GM23338 (cell line): ENCODE data around the gene MEOX1. TPM values are rescaled to one million over a fixed set of nuclear protein-coding genes. Genes with fewer than 3 reads are reported as not detected.

Experiments
- polyA plus RNA-seq: library from polyadenylated mRNA; unstranded; fragments of >200 nt; fragmentation: Nextera tagmentation; extraction: Ambion mirVana; gene quantifications from 2 replicates; pipeline ENCODE4 v1.2.1, GENCODE V29; 2016
- small RNA-seq: library from RNA; depleted of rRNA; stranded (forward); fragments of <200 nt; gene quantifications from one replicate; pipeline ENCODE3, GENCODE V24; 2014; ENCODE audit warnings: low replicate concordance
- total RNA-seq: library from RNA; depleted of rRNA; stranded (reverse); fragments of >200 nt; shearing (Covaris generic); gene quantifications from 2 replicates; pipeline ENCODE4 v1.2.3, GENCODE V29; 2014; rRNA removed

The MEOX1 gene
- total and polyA plus RNA-seq, 2 experiments from 2014 or later: not detected

Small RNA genes within 50 kb of the gene (small RNA-seq; reads per million reads assigned to genes)
- not detected for gene RF00017

Other genes with a start within 250 kb of the MEOX1 start
- gene DHX8, start 177.9 kb downstream of the MEOX1 start, total RNA-seq: 27.3 and 35.3 TPM in 2 replicates
- 81.1 and 89.2 TPM in 2 replicates for gene DHX8, start 177.9 kb downstream of the MEOX1 start, polyA plus RNA-seq
- gene ETV4, start 115.6 kb downstream of the MEOX1 start, total RNA-seq: 126 and 149 TPM in 2 replicates
- gene ETV4, start 115.6 kb downstream of the MEOX1 start, polyA plus RNA-seq: 93.1 and 97.2 TPM in 2 replicates
- gene SOST, start 96.9 kb upstream of the MEOX1 start, total RNA-seq: 0.31 TPM in 1 of 2 replicates, not detected in the other
- gene SOST, start 96.9 kb upstream of the MEOX1 start, polyA plus RNA-seq: not detected in 2 replicates
- 17.5 and 22.1 TPM in 2 replicates for gene DUSP3, start 117.1 kb upstream of the MEOX1 start, total RNA-seq
- gene DUSP3, start 117.1 kb upstream of the MEOX1 start, polyA plus RNA-seq: 14.7 and 15.4 TPM in 2 replicates
- gene CFAP97D1, start 118.5 kb upstream of the MEOX1 start, total RNA-seq: 0.07 and 0.12 TPM in 2 replicates
- 0.10 TPM in 1 of 2 replicates, not detected in the other for gene CFAP97D1, start 118.5 kb upstream of the MEOX1 start, polyA plus RNA-seq
- 4.2 and 6.6 TPM in 2 replicates for gene MPP3, start 171.2 kb upstream of the MEOX1 start, total RNA-seq
- gene MPP3, start 171.2 kb upstream of the MEOX1 start, polyA plus RNA-seq: 5.6 and 7.4 TPM in 2 replicates
- gene CD300LG, start 185.3 kb upstream of the MEOX1 start, total RNA-seq: not detected in 2 replicates
- not detected in 2 replicates for gene CD300LG, start 185.3 kb upstream of the MEOX1 start, polyA plus RNA-seq
- gene MPP2, start 245.6 kb upstream of the MEOX1 start, total RNA-seq: 20.7 and 21.0 TPM in 2 replicates
- 7.2 and 7.8 TPM in 2 replicates for gene MPP2, start 245.6 kb upstream of the MEOX1 start, polyA plus RNA-seq